Embryonic facial prominence (tissue), 1 donor: Measurements from ENCODE around the gene ERC1.

Experiments
- DNase-seq: peaks from one replicate; pipeline ENCODE4 v3.0.0-alpha.2; 2016; ENCODE audit errors: extremely low spot score

ERC1 gene

DNA sequence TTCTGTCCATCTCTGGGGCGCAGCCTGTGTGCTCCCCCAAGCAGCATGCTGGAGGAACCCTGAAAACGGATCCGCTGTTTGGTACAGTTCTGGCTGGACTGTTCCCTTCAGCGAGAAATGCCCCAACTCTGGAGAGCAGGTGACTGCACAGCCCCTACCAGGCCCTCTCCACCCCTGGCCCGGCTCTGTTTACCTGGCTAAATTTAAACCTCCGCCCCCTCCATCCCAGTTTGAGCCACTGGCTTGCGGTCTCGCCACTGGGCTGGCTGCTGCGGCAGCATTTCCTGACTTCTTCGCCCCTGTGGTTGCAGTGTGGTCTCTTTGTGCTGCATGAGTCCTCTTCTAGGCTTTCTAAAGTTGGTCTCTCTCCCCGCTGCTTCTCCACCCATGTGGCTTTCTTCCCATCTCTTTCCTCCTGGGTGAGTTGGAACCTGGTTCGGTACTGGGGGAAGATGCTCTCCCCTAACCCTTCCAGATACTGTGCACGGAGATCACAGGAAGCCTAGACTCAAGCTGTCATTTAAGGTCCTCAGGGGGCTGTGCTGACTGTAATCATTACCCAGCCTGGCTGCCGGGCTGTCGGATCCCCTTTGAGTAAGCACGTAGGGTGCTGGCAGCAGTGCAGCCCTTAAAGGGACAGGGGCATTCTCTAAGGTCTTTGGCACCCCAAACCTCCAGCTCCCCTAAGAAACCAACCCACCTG, 542.7 kb downstream of the ERC1 start:
- DNase-seq = no peak

DNA sequence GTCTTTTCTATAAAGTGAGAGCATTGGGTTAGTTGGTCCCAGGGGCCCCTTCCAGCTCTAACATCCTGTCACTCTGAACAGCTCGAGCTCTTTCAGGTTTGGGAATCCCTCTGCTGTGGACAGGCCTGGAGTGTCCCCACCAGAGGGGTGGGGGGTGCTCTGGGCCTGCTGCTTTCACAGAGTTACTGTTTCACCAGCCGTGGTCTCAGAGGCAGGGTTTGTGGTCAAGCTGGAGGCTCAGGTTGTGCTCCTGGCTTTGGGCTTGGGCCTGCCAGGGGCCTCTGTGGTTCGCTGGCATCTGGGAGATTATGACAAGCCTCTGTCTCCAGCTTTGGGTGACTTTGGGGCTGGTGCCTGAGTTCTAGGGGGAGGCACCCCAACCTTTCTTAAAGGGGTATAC, 543.7 kb downstream of the ERC1 start:
- DNase-seq = no peak

GRCh38 chr12:1536817-1537216, 545.8 kb downstream of the ERC1 start:
- no peak for DNase-seq

GRCh38 chr12:1539135-1539534, 548.1 kb downstream of the ERC1 start:
- no peak for DNase-seq

GRCh38 chr12:1540690-1541089, 549.7 kb downstream of the ERC1 start:
- DNase-seq = no peak

- no peak for DNase-seq
Observed at GRCh38 chr12:1542599-1542998, 551.6 kb downstream of the ERC1 start.

GRCh38 chr12:1544996-1545700, 554.1 kb downstream of the ERC1 start:
- no peak for DNase-seq
